MCF 10A (cell line): ENCODE results near the gene BCAS1. TPM values are rescaled to one million over a fixed set of nuclear protein-coding genes. Genes with fewer than 3 reads are reported as not detected.

Source experiments
- BruUV-seq: library from RNA; stranded (reverse); fragments of 400-500 nt; replicated peaks from 2 replicates; lab custom pipeline; 2021; lab: Mats Ljungman, UMichigan
- CTCF ChIA-PET: fragments of 300-600 bp; sonication (Branson Sonifier 250); formaldehyde crosslinking; extraction: SDS; loops from one replicate; lab custom pipeline; 2021; ENCODE audit warnings: antibody characterized with exemption, inconsistent platforms; lab: Yijun Ruan, JAX
- POLR2A ChIA-PET: fragments of 300-600, 350-650 bp; sonication (Branson Sonifier 250); formaldehyde crosslinking; extraction: SDS; loops from one replicate; lab custom pipeline; 2020; ENCODE audit warnings: antibody characterized with exemption, inconsistent platforms; lab: Yijun Ruan, JAX
- DNase-seq: peaks from one replicate; pipeline ENCODE4 v3.0.0-alpha.2; 2018; ENCODE audit not compliant: unreplicated experiment
- H3K27ac Mint-ChIP-seq: one replicate; pipeline ENCODE4 v1.8.0; 2022; ENCODE audit warnings: mild to moderate bottlenecking, low read depth, mixed read lengths; ENCODE audit not compliant: unreplicated experiment
- H3K27me3 Mint-ChIP-seq: one replicate; pipeline ENCODE4 v1.8.0; 2022; ENCODE audit warnings: mixed read lengths; ENCODE audit not compliant: insufficient read depth, unreplicated experiment
- H3K36me3 Mint-ChIP-seq: one replicate; pipeline ENCODE4 v1.8.0; 2022; ENCODE audit warnings: mild to moderate bottlenecking, moderate library complexity, mixed read lengths; ENCODE audit not compliant: insufficient read depth, unreplicated experiment
- H3K4me1 Mint-ChIP-seq: one replicate; pipeline ENCODE4 v1.8.0; 2022; ENCODE audit warnings: mixed read lengths; ENCODE audit not compliant: insufficient read depth, unreplicated experiment
- H3K4me3 Mint-ChIP-seq: one replicate; pipeline ENCODE4 v1.8.0; 2022; ENCODE audit warnings: mild to moderate bottlenecking, moderate library complexity, mixed read lengths; ENCODE audit not compliant: unreplicated experiment
- H3K9me3 Mint-ChIP-seq: one replicate; pipeline ENCODE4 v1.8.0; 2022; ENCODE audit warnings: mixed read lengths; ENCODE audit not compliant: unreplicated experiment
- intact Hi-C: fragments of 100-400 bp; cut with micrococcal nuclease; formaldehyde crosslinking; loops from 2 replicates; pipeline ENCODE4 v1.14.1; 2022
- total RNA-seq: library from RNA; stranded (reverse); gene quantifications from 2 replicates; pipeline ENCODE4 v1.2.3, GENCODE V29; 2022
- TF ChIP-seq, protein P1 (sequence below): fragments of 200-600 bp; IDR thresholded peaks from one replicate; pipeline ENCODE4 v1.8.0; 2022; ENCODE audit warnings: antibody characterized with exemption, mild to moderate bottlenecking; ENCODE audit not compliant: unreplicated experiment

Gene BCAS1
- total RNA-seq, 1 experiment from 2014 or later = not detected

DNA sequence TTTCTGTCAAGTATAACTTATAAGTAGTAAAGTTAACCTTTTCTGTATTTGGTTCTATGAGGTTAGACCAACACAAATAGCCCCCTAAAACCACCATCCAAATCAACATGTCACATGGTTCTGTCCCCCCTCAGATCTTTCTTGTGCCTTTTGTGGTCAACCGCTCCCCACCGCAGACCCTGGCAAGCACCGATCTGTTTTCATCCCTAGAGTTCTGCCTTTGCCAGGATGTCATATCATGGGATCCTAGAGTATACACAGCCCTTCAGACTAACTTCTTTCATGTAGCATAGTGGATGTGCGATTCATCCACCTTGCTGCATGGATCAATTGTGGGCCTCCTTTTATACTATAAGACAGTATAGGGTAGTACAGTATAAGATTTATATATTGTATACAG lies 124.3 kb downstream of the BCAS1 start:
- Mint-ChIP-seq H3K36me3 (peaks cover 6% of the 10 kb centered on the region), H3K27me3 (no peaks in the 10 kb centered on the region), H3K27ac (no peak overlapping the region), H3K4me1 (peaks cover 32% of the 10 kb centered on the region), H3K4me3 (no peak overlapping the region), H3K9me3 (no peaks in the 10 kb centered on the region)
- no TSS peak for BruUV-seq
- CTCF ChIA-PET = interaction anchor here (0.7 to 2.0 kb wide), 4 partner anchors 9 to 369 kb away, joined by 3 to 8 read pairs (median 4); no protein-coding TSS in a partner anchor
- POLR2A ChIA-PET = no interaction called here
- intact Hi-C loops = no loop called here
- TF ChIP-seq, protein P1, sequence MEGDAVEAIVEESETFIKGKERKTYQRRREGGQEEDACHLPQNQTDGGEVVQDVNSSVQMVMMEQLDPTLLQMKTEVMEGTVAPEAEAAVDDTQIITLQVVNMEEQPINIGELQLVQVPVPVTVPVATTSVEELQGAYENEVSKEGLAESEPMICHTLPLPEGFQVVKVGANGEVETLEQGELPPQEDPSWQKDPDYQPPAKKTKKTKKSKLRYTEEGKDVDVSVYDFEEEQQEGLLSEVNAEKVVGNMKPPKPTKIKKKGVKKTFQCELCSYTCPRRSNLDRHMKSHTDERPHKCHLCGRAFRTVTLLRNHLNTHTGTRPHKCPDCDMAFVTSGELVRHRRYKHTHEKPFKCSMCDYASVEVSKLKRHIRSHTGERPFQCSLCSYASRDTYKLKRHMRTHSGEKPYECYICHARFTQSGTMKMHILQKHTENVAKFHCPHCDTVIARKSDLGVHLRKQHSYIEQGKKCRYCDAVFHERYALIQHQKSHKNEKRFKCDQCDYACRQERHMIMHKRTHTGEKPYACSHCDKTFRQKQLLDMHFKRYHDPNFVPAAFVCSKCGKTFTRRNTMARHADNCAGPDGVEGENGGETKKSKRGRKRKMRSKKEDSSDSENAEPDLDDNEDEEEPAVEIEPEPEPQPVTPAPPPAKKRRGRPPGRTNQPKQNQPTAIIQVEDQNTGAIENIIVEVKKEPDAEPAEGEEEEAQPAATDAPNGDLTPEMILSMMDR = no peak
- no peak for DNase-seq

DNA sequence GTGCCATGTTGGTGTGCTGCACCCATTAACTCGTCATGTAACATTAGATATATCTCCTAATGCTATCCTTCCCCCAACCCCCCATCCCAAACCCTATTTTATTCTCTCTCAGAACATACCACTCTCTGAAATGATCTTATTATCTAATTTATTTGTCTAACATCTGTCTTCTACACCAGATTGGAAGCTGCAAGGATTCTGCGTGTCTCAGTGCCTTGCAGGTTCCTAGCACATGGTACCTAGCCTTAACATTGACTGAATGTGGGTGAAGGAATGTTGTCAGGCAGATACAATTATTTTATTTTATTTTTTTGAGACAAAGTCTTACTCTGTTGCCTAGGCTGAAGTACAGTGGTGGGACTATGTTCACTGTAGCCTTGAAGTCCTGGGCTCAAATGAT lies 124.9 kb downstream of the BCAS1 start:
- DNase-seq = no peak
- no TSS peak for BruUV-seq
- POLR2A ChIA-PET = no interaction called here
- Mint-ChIP-seq H3K4me3 (no peak overlapping the region), H3K36me3 (peaks cover 6% of the 10 kb centered on the region), H3K9me3 (no peaks in the 10 kb centered on the region), H3K4me1 (peaks cover 32% of the 10 kb centered on the region), H3K27me3 (no peaks in the 10 kb centered on the region), H3K27ac (no peak overlapping the region)
- TF ChIP-seq, protein P1 = no peak
- CTCF ChIA-PET = interaction anchor here (0.7 to 2.0 kb wide), 10 partner anchors 9 to 614 kb away, joined by 3 to 11 read pairs (median 4); no protein-coding TSS in a partner anchor
- intact Hi-C loops = no loop called here

DNA sequence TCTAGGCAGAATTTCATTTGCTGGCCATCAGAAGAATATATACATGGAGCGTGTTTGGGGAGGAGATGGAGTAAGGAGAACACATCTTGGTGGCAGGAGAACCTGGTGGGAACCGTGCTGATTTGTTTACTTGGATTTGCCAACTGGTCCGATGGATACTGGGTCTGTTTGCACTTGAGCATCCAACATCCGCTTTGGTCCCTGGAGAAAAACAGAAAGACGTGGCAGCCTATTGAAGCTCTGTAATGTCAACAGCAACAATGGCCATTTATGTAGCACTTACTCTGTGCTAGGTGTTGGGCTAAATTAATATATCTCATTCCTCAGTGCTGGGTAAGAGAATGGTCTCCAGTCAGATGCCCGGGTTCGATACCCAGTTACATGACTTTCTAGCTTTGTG lies 125.6 kb downstream of the BCAS1 start:
- H3K27me3 Mint-ChIP-seq = no peaks in the 10 kb centered on the region
- TF ChIP-seq, protein P1 = no peak
- ChIA-PET POLR2A (interaction anchor here (0.6 to 1.2 kb wide), 2 partner anchors 14 to 355 kb away, joined by 3 read pairs; no protein-coding TSS in a partner anchor), CTCF (interaction anchor here (0.6 to 2.0 kb wide), 14 partner anchors 10 to 1206 kb away, joined by 3 to 11 read pairs (median 4); no protein-coding TSS in a partner anchor)
- no peak for DNase-seq
- peaks cover 26% of the 10 kb centered on the region for H3K4me1 Mint-ChIP-seq
- H3K9me3 Mint-ChIP-seq = no peaks in the 10 kb centered on the region
- BruUV-seq = no TSS peak
- H3K27ac Mint-ChIP-seq = no peak overlapping the region
- intact Hi-C loops = loop anchor here (1.0 to 5.0 kb wide), 2 partner anchors 118 to 253 kb away; no protein-coding TSS in a partner anchor
- H3K4me3 Mint-ChIP-seq = no peak overlapping the region
- H3K36me3 Mint-ChIP-seq = peaks cover 6% of the 10 kb centered on the region

DNA sequence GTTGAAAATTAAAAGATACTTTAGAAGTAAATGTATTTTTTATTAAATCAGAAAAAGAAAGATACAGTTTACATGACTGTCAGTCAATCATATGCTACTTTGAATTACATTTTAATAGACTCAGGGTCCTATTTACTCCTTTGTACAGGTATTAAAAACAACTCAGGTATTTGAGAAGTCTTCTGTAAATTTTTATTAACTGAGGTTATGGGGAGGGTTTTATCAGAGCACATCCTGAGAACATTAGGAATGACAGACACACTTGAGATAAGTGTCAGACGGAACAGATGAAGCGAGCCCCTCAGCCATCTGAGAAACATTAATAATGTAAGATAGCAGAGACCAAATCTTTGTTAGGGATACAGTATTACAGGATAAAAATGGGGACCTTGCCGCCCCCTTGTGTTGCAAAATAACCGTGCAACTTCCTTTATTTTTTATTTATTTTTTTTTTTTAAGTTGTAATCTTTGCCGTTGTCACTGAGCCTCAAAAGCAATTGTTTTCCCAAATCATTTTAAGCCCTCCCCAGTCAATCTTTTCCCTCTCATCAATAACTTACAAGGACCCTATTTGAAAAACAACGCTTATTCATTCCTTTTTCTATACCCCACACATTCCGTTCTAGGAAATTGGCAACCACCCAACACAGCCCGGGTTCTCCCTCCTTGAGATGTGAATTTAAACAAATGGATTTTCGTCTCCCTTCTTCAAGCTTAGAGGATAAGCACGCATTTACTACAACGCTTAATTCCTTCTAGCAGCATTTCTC lies 126.7 kb downstream of the BCAS1 start:
- TF ChIP-seq, protein P1 = peak; percentile 47
- peak; percentile 37 for DNase-seq
- intact Hi-C loops = loop anchor here (1.0 to 5.0 kb wide), 2 partner anchors 119 to 254 kb away; no protein-coding TSS in a partner anchor
- ChIA-PET CTCF (interaction anchor here (0.6 to 5.0 kb wide), 9 partner anchors 12 to 1205 kb away, joined by 3 to 25 read pairs (median 4); no protein-coding TSS in a partner anchor), POLR2A (interaction anchor here (1.2 kb wide), 1 partner anchor 15 kb away, joined by 3 read pairs; no protein-coding TSS in a partner anchor)
- peaks cover 3% of the 10 kb centered on the region for H3K36me3 Mint-ChIP-seq
- no peaks in the 10 kb centered on the region for H3K9me3 Mint-ChIP-seq
- H3K4me3 Mint-ChIP-seq = no peak overlapping the region
- peaks cover 22% of the 10 kb centered on the region for H3K4me1 Mint-ChIP-seq
- H3K27me3 Mint-ChIP-seq = no peaks in the 10 kb centered on the region
- BruUV-seq = no TSS peak
- no peak overlapping the region for H3K27ac Mint-ChIP-seq
